GM19468 (cell line): ENCODE data around the gene ZDHHC18.
"Not testable (repeated sequence)": the region's sequence is repeated elsewhere in the genome, so short reads cannot be mapped to it uniquely, and the experiment has no call there.

Source experiments
- ATAC-seq: cut with Tn5 transposase; IDR thresholded peaks from one replicate; pipeline ENCODE4 v1.9.1; 2021; ENCODE audit warnings: mild to moderate bottlenecking, moderate library complexity, moderate number of reproducible peaks; ENCODE audit not compliant: unreplicated experiment; ENCODE audit errors: extremely low read depth

ZDHHC18 gene

DNA sequence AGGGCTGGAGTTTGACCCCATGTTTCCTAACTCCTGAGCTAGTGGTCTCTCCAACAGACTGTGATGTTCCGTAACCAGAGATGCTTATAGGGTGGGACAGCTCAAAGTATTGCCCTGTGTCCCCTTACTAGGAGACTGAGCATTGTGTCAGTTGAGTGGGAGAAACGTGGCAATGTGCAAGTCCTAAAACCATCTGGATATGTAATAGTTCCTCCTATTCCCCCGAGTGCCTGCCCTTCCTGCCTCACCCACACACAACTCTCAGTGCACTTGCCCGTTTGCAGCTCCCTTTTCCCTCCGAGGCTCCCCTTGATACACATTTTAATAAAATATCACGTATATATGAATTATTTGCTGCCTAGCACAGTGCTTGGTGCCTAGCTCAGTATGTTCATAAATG is 35.3 kb upstream of the ZDHHC18 start:
- no peak for ATAC-seq

GRCh38 chr1:26791626-26792025 is 34.9 kb upstream of the ZDHHC18 start:
- ATAC-seq: no peak

DNA sequence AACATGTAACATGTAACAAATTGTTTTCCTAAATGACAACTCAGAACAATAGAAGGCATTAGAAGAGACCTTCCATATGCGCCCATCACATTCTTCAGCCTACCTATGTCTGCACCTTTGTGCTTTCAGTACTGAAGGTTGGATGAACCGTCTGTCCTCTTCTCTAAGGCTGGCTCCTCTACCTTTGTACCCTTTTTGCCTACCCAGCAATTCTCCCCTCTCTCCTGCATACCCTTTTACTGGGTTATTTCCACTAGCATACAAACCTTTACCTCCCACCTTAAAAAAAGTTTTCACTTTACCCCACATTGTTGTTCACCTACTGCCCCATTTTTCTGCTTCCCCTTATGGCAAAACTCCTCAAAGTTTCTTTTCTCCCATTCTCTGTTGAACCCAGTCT is 33.6 kb upstream of the ZDHHC18 start:
- ATAC-seq: no peak

DNA sequence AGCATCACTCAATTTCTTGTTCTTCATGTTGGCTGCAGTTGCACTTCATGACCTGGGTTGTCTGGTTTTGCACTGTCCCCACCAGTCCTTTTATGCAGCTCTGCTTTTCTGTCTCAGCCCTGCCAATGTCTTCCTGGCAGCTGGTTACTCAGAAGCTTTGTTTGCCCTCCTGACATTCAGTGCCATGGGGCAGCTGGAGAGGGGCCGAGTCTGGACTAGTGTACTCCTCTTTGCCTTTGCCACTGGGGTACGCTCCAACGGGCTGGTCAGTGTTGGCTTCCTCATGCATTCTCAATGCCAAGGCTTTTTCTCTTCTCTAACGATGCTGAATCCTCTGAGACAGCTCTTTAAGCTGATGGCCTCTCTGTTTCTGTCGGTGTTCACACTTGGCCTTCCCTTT is 32.1 kb upstream of the ZDHHC18 start:
- ATAC-seq: no peak

GRCh38 chr1:26797627-26798026 is 28.9 kb upstream of the ZDHHC18 start:
- ATAC-seq: no peak

DNA sequence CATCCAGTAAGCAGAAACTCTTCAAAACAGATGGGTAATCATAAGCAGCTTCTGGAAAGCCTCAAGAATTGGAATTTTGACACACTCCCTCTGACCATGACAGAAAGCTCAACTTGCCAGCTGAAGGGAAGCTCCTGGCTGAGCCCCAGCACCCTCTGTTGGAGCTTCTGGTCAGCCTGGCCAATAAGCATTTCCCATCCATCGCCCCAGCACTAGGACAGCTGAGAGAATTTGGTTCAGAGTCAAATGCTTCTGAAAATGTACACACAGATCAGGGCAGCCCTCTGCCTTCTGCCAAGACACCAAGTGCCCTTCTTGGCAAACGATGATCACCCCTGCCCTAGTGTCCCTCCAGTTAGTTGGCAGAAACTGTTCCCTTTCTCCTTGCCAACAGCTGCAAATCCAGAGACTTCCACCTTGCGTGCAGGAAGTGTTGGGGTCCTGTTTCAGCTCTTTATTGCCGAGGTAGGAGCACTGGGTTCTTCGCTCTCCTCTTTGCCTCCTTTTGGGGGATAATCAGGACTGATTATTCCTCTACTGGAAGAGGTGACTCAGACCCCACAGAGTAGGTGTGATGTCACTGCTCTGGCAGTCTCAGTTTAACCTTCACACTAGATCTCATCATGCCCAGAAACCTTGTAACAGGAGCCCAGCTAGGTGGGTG is 26.9 kb upstream of the ZDHHC18 start:
- no peak for ATAC-seq

DNA sequence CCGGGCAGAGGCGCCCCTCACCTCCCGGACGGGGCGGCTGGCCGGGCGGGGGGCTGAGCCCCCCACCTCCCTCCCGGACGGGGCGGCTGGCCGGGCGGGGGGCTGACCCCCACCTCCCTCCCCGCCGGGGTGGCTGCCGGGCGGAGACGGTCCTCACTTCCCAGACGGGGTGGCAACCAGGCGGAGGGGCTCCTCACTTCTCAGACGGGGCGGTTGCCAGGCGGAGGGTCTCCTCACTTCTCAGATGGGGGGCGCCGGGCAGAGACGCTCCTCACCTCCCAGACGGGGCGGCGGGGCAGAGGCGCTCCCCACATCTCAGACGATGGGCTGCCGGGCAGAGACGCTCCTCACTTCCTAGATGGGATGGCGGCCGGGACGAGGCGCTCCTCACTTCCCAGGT is 22.6 kb upstream of the ZDHHC18 start:
- ATAC-seq: not testable (repeated sequence)

- not testable (repeated sequence) for ATAC-seq
Measured at GRCh38 chr1:26810105-26810504, 16.4 kb upstream of the ZDHHC18 start.

DNA sequence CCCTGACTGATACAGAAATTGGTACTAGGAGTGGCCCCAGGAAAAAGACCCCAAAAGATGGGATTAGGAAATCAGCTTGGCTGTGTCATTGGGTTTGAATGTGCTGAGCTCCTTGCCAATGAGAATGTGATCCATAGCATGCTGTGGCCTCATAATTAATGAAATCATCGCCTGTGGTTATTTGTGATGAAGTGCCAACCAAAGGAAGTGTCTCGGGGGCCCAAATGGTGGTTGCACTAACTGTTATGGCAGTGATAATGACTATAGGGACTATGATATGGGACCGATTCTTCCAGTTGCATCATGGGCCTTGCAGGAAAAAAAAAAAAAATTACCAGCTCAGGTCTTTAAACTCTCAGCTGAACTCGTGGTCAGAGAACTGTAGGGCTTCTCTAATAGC is 15.4 kb upstream of the ZDHHC18 start:
- no peak for ATAC-seq

- no peak for ATAC-seq
Measured at GRCh38 chr1:26811708-26812107, 14.8 kb upstream of the ZDHHC18 start.

- ATAC-seq: no peak
Measured at GRCh38 chr1:26814377-26814776, 12.1 kb upstream of the ZDHHC18 start.

DNA sequence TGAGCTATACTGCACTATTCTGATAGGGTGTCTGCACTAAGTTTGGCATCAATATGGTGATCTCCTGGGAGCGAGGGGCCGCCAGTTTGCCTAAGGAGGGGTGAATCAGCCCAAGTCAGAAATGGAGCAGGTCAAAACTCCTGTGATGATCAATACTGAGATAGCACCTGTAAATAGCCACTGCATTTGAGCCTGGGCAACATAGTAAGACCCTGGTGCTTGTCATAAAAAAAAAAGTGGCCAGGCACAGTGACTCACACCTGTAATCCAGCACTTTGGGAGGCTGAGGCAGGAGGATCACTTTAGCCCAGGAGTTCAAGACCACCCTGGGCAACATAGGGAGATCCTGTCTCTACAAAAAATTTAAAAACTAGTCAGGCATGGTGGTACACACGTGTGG is 11.6 kb upstream of the ZDHHC18 start:
- no peak for ATAC-seq

- peak; percentile 60 for ATAC-seq
Measured at GRCh38 chr1:26820784-26821269, 5.7 kb upstream of the ZDHHC18 start.

GRCh38 chr1:26822737-26823395 is 3.6 kb upstream of the ZDHHC18 start:
- no peak for ATAC-seq

DNA sequence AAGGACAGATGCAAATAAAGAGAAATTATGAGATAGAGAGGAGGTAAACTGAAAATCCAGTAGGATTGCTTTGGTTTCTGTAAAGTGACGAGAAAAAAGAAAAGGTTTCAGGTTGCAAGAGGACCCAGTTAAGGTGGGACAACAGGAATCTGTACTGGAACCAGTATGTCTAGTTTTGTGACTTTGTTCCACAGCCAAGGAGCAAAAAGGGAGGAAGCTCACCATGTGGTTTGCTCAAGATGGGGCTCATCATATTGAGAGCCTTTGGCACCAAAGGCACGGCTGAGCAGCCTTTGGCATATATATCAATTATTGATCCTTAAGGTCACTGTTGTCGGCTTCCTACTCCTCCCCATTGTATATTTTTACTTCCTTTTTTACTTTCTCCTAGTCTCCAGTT is 1.8 kb upstream of the ZDHHC18 start:
- no peak for ATAC-seq

DNA sequence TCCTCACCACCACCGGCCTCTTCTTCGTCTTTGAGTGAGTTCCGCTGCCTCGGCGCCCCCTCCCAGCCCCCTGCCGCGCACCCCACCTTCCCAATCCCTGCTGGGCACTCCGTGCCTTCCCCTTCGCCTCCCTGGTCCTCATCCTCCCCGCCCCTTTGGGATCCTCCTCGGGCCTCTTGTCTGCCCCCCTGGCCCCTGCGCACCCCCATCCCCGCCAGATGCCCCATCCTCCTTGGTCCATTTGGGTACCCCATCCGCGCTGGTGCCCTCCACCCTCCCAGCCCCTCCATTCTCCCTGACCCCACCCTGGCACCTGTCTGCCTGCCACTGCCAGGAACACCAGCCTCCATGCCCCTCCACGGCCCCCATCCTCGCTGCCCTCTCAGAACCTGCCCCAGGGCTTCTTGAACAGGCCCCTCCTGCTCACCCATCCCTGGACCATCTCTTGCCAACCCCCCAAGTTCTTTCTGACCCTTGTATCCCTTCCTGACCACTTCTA is 667 bp downstream of the ZDHHC18 start:
- ATAC-seq: no peak

DNA sequence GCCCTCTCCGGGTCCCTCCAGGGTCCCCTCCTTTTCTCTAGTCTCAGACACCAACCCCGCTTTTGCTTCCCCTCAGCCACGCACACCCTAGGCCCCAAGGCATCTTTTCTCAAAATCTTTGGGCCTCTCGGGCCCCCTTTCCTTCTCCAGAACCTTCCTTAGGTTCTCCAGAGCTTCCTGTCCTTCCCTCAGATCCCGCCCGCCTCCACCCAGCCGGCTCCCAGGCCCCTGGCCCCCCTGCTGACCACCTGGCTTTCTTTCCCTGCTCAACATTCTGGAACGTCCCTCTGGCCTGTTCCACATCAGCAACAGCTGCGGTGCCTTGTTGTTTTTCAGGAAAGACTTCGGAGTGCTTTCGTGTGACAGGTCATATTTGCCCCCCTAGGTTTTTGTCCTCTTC is 1.2 kb downstream of the ZDHHC18 start:
- ATAC-seq: no peak

DNA sequence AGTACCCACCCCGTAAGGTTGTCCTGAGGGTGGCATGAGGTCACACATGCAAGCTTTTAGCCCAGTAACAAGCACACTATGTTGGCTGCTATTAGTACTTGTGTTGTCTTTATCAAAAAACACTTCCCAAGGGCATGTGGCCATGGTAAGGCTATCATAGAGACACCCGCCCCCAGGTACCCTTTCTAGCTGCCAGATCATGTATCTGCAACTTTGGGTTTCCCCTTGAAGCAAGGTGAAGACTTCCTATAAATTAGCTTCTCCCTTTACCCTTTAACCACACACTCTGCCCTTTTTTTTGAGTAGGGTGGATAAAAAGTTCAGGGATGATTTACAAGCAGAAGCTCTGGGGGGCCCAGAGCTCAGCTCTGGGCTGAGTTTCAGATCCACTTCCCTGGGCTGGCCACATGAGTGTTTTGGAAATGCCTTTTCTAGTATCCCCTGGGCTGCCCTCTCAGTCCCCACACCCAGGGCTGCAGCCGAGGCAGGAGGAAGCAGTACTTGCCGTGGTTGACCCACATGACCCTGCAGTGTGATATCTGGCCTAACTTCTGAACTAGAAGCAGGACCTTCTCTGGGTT is 2.0 kb downstream of the ZDHHC18 start:
- no peak for ATAC-seq

- no peak for ATAC-seq
Measured at GRCh38 chr1:26829184-26829911, 2.9 kb downstream of the ZDHHC18 start.

DNA sequence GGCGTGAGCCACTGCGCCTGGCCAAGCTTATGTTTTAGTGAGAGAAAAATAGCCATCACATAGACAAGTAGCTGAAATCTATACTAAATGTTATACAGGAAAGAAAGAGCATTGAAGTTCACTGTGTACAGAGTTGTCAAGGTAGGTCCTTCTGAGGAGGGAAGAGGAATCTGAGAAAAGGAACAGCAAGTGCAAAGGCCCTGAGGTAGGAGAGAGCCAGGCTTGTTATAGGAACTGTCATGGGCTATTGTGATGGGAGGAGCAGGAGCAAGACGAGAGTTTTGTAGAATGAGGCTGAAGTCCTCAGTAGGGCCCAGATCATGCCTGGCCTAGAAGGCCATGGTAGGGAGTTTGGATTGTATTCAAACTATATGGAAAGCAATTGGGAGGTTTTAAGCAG is 4.6 kb downstream of the ZDHHC18 start:
- no peak for ATAC-seq
